ENCODE measurements around the gene PRKCE. TPM values are rescaled to one million over a fixed set of nuclear protein-coding genes. Genes with fewer than 3 reads are reported as not detected.

Gene PRKCE
- total and polyA plus RNA-seq, 11 donors: 4.1 to 22.3 (median 16.2) TPM

DNA sequence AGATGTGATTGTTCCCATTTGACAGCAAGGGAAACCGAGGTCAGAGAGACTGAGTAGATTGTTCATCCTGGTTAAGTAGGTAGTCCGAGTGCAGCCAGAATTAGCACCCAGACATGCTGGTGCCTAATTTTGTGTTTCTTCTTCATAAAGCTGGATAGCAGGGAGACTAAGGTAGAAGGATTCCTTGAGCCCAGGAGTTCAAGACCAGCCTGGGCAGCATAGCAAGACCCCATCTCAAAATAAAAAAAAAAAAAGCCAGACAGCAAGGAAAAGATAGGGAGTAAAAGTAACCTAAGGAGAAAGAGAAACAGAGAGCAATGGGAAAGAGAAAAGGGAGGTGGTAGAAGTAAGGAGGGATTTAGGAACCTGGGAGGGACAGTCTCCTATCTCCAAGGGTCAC lies 120.6 kb downstream of the PRKCE start:
- Histone ChIP-seq H3K27me3 (no peaks in the 10 kb centered on the region), H3K9me3 (no peaks in the 10 kb centered on the region), H3K27ac (peak overlapping the region in 10 of 12 donors; percentile 40 to 81 (median 73)), H3K36me3 (no peaks in the 10 kb centered on the region), H3K4me3 (no peak overlapping the region), H3K4me1 (peaks cover 0 to 72% (median 26%) of the 10 kb centered on the region in 12 donors)
- DNase-seq: no peak
- TF ChIP-seq, protein P1, sequence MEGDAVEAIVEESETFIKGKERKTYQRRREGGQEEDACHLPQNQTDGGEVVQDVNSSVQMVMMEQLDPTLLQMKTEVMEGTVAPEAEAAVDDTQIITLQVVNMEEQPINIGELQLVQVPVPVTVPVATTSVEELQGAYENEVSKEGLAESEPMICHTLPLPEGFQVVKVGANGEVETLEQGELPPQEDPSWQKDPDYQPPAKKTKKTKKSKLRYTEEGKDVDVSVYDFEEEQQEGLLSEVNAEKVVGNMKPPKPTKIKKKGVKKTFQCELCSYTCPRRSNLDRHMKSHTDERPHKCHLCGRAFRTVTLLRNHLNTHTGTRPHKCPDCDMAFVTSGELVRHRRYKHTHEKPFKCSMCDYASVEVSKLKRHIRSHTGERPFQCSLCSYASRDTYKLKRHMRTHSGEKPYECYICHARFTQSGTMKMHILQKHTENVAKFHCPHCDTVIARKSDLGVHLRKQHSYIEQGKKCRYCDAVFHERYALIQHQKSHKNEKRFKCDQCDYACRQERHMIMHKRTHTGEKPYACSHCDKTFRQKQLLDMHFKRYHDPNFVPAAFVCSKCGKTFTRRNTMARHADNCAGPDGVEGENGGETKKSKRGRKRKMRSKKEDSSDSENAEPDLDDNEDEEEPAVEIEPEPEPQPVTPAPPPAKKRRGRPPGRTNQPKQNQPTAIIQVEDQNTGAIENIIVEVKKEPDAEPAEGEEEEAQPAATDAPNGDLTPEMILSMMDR (IDR thresholded peaks at IDR 0.05): no peak
- TF ChIP-seq POLR2A (IDR thresholded peaks at IDR 0.05): no peak
- 47 to 50% (median 49%) methylated on average over 2 of the region's 2 CpGs for WGBS, 4 donors
- intact Hi-C loops (cut with DNase I): loop anchor here in 4 of 10 donors (5.0 to 10.0 kb wide), 3 partner anchors 160 to 165 kb away; no protein-coding TSS in a partner anchor
- no peak for ATAC-seq

DNA sequence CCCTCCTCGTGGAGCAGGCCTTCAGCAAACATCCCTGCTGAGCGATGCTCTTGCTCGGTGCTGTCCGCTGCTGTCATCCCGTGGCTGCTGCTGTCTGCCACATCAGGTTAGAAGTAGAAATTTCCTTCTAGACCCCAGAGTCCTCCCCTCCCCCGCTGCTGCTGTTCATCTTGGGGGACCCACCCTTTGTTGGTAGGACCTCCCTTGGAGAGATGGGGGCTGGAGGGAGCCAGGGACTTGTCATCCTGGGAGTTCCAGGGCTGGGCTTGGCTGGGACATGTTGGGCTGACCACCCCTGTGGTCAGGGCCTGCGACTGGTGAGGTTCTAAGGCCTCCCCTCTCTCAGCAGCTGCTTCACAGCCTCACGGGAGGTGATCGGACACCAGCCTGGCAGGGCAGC lies 122.4 kb downstream of the PRKCE start:
- no peak for TF ChIP-seq POLR2A (IDR thresholded peaks at IDR 0.05)
- TF ChIP-seq, protein P1 (IDR thresholded peaks at IDR 0.05): no peak
- H3K4me1 ChIP-seq: peaks cover 0 to 65% (median 29%) of the 10 kb centered on the region in 12 donors
- intact Hi-C loops (cut with DNase I): loop anchor here in 5 of 10 donors (2.0 to 10.0 kb wide), 4 partner anchors 123 to 163 kb away; partner anchors contain the start of gene PRKCE (in 1 of the 5)
- ATAC-seq (no peak), DNase-seq (no peak)
- H3K4me3 ChIP-seq: no peak overlapping the region
- H3K27me3 ChIP-seq: no peaks in the 10 kb centered on the region
- H3K36me3 ChIP-seq: no peaks in the 10 kb centered on the region
- WGBS, 4 donors: 90 to 94% (median 92%) methylated on average over 5 to 9 of the region's 9 CpGs
- H3K27ac ChIP-seq: peak overlapping the region in 9 of 12 donors; percentile 38 to 73 (median 62)
- no peaks in the 10 kb centered on the region for H3K9me3 ChIP-seq

DNA sequence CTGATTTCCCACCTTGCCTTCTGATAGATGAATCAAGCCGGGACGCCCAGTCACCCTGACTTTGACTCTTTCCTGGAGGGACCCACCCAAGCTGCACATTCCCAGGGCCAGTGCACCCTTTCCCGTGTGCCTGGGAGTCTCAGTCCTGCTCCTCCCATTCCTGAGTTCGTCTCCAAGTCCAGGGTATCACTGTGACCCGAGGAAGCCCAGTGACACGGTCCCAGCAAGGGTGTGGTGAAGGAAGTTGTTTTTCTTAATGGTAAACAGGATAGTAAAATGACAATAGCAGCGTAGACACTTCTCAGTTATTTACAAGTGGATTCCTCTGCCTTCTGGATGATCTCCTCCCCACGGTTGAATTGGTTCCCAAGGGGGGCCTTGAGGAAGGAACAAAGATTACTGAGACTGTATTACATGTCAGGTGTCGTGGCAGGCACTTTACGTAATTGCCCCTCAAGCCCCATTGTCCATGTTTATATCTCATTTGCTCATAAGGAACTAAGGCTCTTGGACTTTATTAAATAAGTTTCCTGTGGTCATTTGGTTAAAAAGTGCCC lies 123.3 kb downstream of the PRKCE start:
- ATAC-seq (peak in 3 of 4 donors; percentile 18 to 67 (median 21)), DNase-seq (peak in 2 of 5 donors; percentile 35 to 54)
- intact Hi-C loops (cut with DNase I): loop anchor here in 9 of 10 donors (2.0 to 10.0 kb wide), 7 partner anchors 83 to 163 kb away; partner anchors contain the start of gene PRKCE (in 1 of the 9)
- Histone ChIP-seq H3K4me1 (peaks cover 0 to 58% (median 28%) of the 10 kb centered on the region in 12 donors), H3K36me3 (no peaks in the 10 kb centered on the region), H3K27me3 (no peaks in the 10 kb centered on the region), H3K27ac (peak overlapping the region in 11 of 12 donors; percentile 28 to 73 (median 57)), H3K9me3 (no peaks in the 10 kb centered on the region), H3K4me3 (no peak overlapping the region)
- TF ChIP-seq, protein P1 (IDR thresholded peaks at IDR 0.05): no peak
- TF ChIP-seq POLR2A (IDR thresholded peaks at IDR 0.05): no peak
- WGBS, 4 donors: 53 to 77% (median 57%) methylated on average over 10 of the region's 10 CpGs

DNA sequence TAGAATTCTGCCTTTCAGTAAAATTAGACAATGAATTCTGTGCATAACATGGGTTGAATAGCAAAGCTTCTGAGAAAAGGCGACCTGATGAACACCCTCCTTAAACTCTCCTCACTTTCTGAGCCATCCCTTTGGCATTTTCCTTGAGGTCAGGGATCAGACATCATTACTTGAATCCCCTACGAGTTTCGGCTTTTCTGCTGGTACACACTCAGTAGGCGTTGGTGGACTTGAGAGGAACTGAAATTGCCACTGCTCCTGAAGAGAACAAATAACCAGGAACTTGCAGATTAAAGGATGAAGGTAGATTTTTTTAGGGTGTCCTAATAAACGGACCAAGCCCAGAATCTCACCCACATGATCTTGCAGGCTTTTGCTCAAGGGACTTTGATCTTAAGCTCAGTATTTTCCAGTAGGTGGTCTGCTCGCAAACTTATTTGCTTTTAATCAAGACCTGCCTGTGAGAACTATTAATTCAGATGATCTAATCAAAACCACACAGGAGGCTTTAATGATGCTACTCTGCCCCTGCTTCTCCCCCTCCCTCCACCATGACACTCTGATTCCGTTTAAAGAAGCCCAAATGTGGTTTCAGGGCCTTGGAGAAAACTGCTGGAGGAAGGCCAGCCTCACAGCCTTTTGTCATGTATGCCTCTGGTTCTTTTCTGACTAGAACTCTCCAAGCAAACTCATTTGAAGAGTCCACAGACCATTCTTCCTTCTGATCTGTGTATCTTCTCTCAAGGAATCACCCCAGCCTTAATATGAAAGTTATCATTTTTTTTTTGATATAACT lies 124.9 kb downstream of the PRKCE start:
- Histone ChIP-seq H3K27me3 (no peaks in the 10 kb centered on the region), H3K27ac (peak overlapping the region in 1 of 12 donors; percentile 16), H3K9me3 (no peaks in the 10 kb centered on the region), H3K4me3 (no peak overlapping the region), H3K36me3 (no peaks in the 10 kb centered on the region), H3K4me1 (peaks cover 0 to 42% (median 15%) of the 10 kb centered on the region in 12 donors)
- ATAC-seq: no peak
- no peak for TF ChIP-seq POLR2A (IDR thresholded peaks at IDR 0.05)
- TF ChIP-seq, protein P1 (IDR thresholded peaks at IDR 0.05): no peak
- 69 to 79% (median 77%) methylated on average over 7 of the region's 7 CpGs for WGBS, 4 donors
- DNase-seq: peak in 1 of 5 donors; percentile 38
- intact Hi-C loops (cut with DNase I): loop anchor here in 8 of 10 donors (2.0 to 10.0 kb wide), 6 partner anchors 81 to 161 kb away; no protein-coding TSS in a partner anchor
